C4-2B (cell line): ENCODE results near the gene SPRY1.

Experiments used
- ZFX ChIP-seq: fragments of 450-650 bp; IDR thresholded peaks from 2 replicates; pipeline ENCODE4 v1.6.1; 2017
- TF ChIP-seq, protein P1 (sequence below): fragments of 450-650 bp; conservative IDR thresholded peaks from 2 replicates; pipeline ENCODE4 v1.5.1; 2017; ENCODE audit warnings: mild to moderate bottlenecking

DNA sequence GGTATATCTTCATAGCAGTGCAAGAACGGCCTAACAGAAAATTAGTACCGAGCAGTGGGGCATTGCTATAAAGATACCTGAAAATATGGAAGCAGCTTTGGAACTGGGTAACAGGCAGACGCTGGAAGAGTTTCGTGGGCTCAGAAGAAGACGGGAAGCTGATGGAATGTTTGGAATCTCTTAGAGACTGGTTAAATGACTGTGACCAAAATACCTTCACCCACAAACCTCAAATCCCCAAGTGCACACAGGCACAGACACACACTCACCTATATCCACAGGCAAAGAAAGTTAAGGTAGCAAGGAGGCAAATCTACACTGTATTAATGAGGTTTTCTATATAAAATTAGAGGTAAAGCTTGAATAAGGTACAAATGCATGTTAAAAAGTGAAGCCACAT is 14.6 kb upstream of the SPRY1 start:
- TF ChIP-seq, protein P1, sequence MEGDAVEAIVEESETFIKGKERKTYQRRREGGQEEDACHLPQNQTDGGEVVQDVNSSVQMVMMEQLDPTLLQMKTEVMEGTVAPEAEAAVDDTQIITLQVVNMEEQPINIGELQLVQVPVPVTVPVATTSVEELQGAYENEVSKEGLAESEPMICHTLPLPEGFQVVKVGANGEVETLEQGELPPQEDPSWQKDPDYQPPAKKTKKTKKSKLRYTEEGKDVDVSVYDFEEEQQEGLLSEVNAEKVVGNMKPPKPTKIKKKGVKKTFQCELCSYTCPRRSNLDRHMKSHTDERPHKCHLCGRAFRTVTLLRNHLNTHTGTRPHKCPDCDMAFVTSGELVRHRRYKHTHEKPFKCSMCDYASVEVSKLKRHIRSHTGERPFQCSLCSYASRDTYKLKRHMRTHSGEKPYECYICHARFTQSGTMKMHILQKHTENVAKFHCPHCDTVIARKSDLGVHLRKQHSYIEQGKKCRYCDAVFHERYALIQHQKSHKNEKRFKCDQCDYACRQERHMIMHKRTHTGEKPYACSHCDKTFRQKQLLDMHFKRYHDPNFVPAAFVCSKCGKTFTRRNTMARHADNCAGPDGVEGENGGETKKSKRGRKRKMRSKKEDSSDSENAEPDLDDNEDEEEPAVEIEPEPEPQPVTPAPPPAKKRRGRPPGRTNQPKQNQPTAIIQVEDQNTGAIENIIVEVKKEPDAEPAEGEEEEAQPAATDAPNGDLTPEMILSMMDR: no peak
- TF ChIP-seq ZFX: no peak
